ENCODE data around the gene TMEM259. TPM values are rescaled to one million over a fixed set of nuclear protein-coding genes. Genes with fewer than 3 reads are reported as not detected.

Gene TMEM259
- total RNA-seq, 1 donor from 2014 or later, result 210 TPM

GRCh38 chr19:1055886-1056620 is 35.1 kb upstream of the TMEM259 start:
- no peak for DNase-seq (ENCODE audit: low spot score)

GRCh38 chr19:1055028-1055425 is 34.1 kb upstream of the TMEM259 start:
- no peak for DNase-seq (ENCODE audit: low spot score)

- no peak for DNase-seq (ENCODE audit: low spot score)
Observed at GRCh38 chr19:1054102-1055027, 33.4 kb upstream of the TMEM259 start.

GRCh38 chr19:1053176-1054101 is 32.5 kb upstream of the TMEM259 start:
- no peak for DNase-seq (ENCODE audit: low spot score)

GRCh38 chr19:1052349-1052975 is 31.5 kb upstream of the TMEM259 start:
- no peak for DNase-seq (ENCODE audit: low spot score)

GRCh38 chr19:1051791-1052190 is 30.9 kb upstream of the TMEM259 start:
- no peak for DNase-seq (ENCODE audit: low spot score)

- DNase-seq (ENCODE audit: low spot score), result no peak
Observed at GRCh38 chr19:1050989-1051788, 30.3 kb upstream of the TMEM259 start.

GRCh38 chr19:1049800-1050199 is 28.9 kb upstream of the TMEM259 start:
- DNase-seq (ENCODE audit: low spot score), result no peak

GRCh38 chr19:1049106-1049505 is 28.2 kb upstream of the TMEM259 start:
- no peak for DNase-seq (ENCODE audit: low spot score)

- no peak for DNase-seq (ENCODE audit: low spot score)
Observed at GRCh38 chr19:1047696-1048147, 26.8 kb upstream of the TMEM259 start.

- no peak for DNase-seq (ENCODE audit: low spot score)
Observed at GRCh38 chr19:1046836-1047695, 26.1 kb upstream of the TMEM259 start.

- DNase-seq (ENCODE audit: low spot score), result no peak
Observed at GRCh38 chr19:1046117-1046626, 25.2 kb upstream of the TMEM259 start.

- no peak for DNase-seq (ENCODE audit: low spot score)
Observed at GRCh38 chr19:1045247-1045603, 24.3 kb upstream of the TMEM259 start.

- DNase-seq (ENCODE audit: low spot score), result no peak
Observed at GRCh38 chr19:1042689-1043511, 22.0 kb upstream of the TMEM259 start.

- no peak for DNase-seq (ENCODE audit: low spot score)
Observed at GRCh38 chr19:1041835-1042685, 21.1 kb upstream of the TMEM259 start.

GRCh38 chr19:1041272-1041834 is 20.4 kb upstream of the TMEM259 start:
- DNase-seq (ENCODE audit: low spot score), result no peak
